H1 (cell line): ENCODE measurements around the gene C2orf92. TPM values are rescaled to one million over a fixed set of nuclear protein-coding genes. Genes with fewer than 3 reads are reported as not detected.

ENCODE experiments used
- CTCF ChIA-PET: fragments of 300-600 bp; sonication (Branson Sonifier 250); formaldehyde crosslinking; loops from one replicate; lab custom pipeline; 2021; ENCODE audit not compliant: partially characterized antibody; lab: Charles Lee
- POLR2A ChIA-PET: fragments of 300-600 bp; sonication (Branson Sonifier 250); formaldehyde crosslinking; loops from one replicate; lab custom pipeline; 2021; ENCODE audit warnings: inconsistent platforms; ENCODE audit not compliant: partially characterized antibody; lab: Charles Lee
- DNase-seq, 2 experiments: peaks; one replicate each; pipeline versions ENCODE4 v3.0.0 to v3.0.0-alpha.2; 2010 to 2022; ENCODE audit warnings: low spot score in 2 of 2, low read depth in 1 of 2, mixed read lengths in 1 of 2
- FAIRE-seq: peaks from 2 replicates; lab custom pipeline; 2011; peaks lifted over from hg19 to GRCh38; lab: Jason Lieb, UNC
- H2AFZ ChIP-seq: 2 replicates; pipeline ENCODE4 v1.8.1; 2012; ENCODE audit warnings: low read length, inconsistent platforms
- H2AK5ac ChIP-seq: 2 replicates; pipeline ENCODE4 v1.6.1; 2013; ENCODE audit warnings: low read depth, low read length
- H2BK120ac ChIP-seq: replicated peaks from 2 replicates; pipeline ENCODE3; 2013; ENCODE audit warnings: low read depth, low read length, inconsistent platforms
- H2BK12ac ChIP-seq: 2 replicates; pipeline ENCODE4 v1.6.1; 2013; ENCODE audit warnings: low read depth, low read length
- H2BK15ac ChIP-seq: 2 replicates; pipeline ENCODE4 v1.6.1; 2013; ENCODE audit warnings: low read length
- H2BK20ac ChIP-seq: 2 replicates; pipeline ENCODE4 v1.6.1; 2013; ENCODE audit warnings: low read length
- H2BK5ac ChIP-seq: 2 replicates; pipeline ENCODE4 v1.6.1; 2013; ENCODE audit warnings: low read depth, low read length
- H3K14ac ChIP-seq: 2 replicates; pipeline ENCODE4 v1.6.1; 2013; ENCODE audit warnings: inconsistent platforms; ENCODE audit not compliant: insufficient read length
- H3K18ac ChIP-seq: 2 replicates; pipeline ENCODE4 v1.6.1; 2013; ENCODE audit warnings: low read length; ENCODE audit errors: extremely low read depth
- H3K23ac ChIP-seq: 2 replicates; pipeline ENCODE4 v1.6.1; 2013; ENCODE audit warnings: inconsistent platforms; ENCODE audit not compliant: insufficient read length
- H3K23me2 ChIP-seq: 2 replicates; pipeline ENCODE4 v1.6.1; 2013; ENCODE audit warnings: low read depth, low read length
- H3K27ac ChIP-seq: 2 replicates; pipeline ENCODE4 v1.6.1; 2011; ENCODE audit warnings: low read depth, low read length, inconsistent platforms
- H3K27me3 ChIP-seq, 4 experiments: replicated peaks in 1 of 4; 1 replicate in 1 of 4; 2 replicates in 3 of 4; pipeline versions ENCODE4 v1.6.1 to v1.8.1; 2011 to 2013; ENCODE audit warnings: low read length in 3 of 4, mild to moderate bottlenecking in 3 of 4, inconsistent platforms in 2 of 4, mixed read lengths in 2 of 4, moderate library complexity in 1 of 4; ENCODE audit not compliant: control insufficient read depth in 3 of 4, insufficient read depth in 3 of 4; ENCODE audit errors: extremely low read depth in 1 of 4
- H3K36me3 ChIP-seq, 4 experiments: 2 replicates each; pipeline versions ENCODE4 v1.6.1 to v1.8.1; 2011 to 2013; ENCODE audit warnings: mild to moderate bottlenecking in 4 of 4, low read length in 3 of 4, moderate library complexity in 2 of 4, control low read depth in 1 of 4, inconsistent platforms in 1 of 4; ENCODE audit not compliant: insufficient read depth in 4 of 4, control insufficient read depth in 2 of 4
- H3K4ac ChIP-seq: replicated peaks from 2 replicates; pipeline ENCODE3; 2013; ENCODE audit warnings: low read length, low read depth, mixed read lengths, inconsistent platforms; ENCODE audit not compliant: insufficient read length
- H3K4me1 ChIP-seq, 4 experiments: replicated peaks in 1 of 4; 1 replicate in 1 of 4; 2 replicates in 3 of 4; pipeline versions ENCODE4 v1.6.1 to v1.8.1; 2011 to 2013; ENCODE audit warnings: low read length in 3 of 4, inconsistent platforms in 2 of 4, mixed read lengths in 1 of 4; ENCODE audit not compliant: insufficient read depth in 4 of 4, control insufficient read depth in 3 of 4
- H3K4me2 ChIP-seq, 2 experiments: 2 replicates each; pipeline versions ENCODE4 v1.6.1 to v1.8.1; 2011 to 2013; ENCODE audit warnings: low read depth in 2 of 2, low read length in 2 of 2, control low read depth in 1 of 2, inconsistent platforms in 1 of 2, mild to moderate bottlenecking in 1 of 2; ENCODE audit not compliant: insufficient read depth in 1 of 2
- H3K4me3 ChIP-seq, 4 experiments: fragments of 200-600, 300-600 bp in 1 of 4; sonication (generic), shearing (Covaris generic), sonication (Bioruptor Twin) in 1 of 4; 2 replicates each; pipeline versions ENCODE4 v1.5.1 to v1.8.1; 2011 to 2016; ENCODE audit warnings: low read length in 4 of 4, low read depth in 3 of 4, control low read depth in 2 of 4, inconsistent platforms in 2 of 4, mild to moderate bottlenecking in 2 of 4, mixed read lengths in 1 of 4, moderate library complexity in 1 of 4; ENCODE audit not compliant: insufficient read depth in 2 of 4; ENCODE audit errors: extremely low read depth in 1 of 4
- H3K56ac ChIP-seq: replicated peaks from 2 replicates; pipeline ENCODE3; 2013; ENCODE audit warnings: low read depth, mild to moderate bottlenecking, mixed read lengths, low read length, inconsistent platforms; ENCODE audit not compliant: insufficient read length
- H3K79me1 ChIP-seq: 2 replicates; pipeline ENCODE4 v1.6.1; 2013; ENCODE audit warnings: low read depth, low read length, control low read depth
- H3K79me2 ChIP-seq, 2 experiments: 2 replicates each; pipeline versions ENCODE4 v1.6.1 to v1.8.1; 2012 to 2013; ENCODE audit warnings: low read length in 2 of 2, mild to moderate bottlenecking in 2 of 2, inconsistent platforms in 1 of 2; ENCODE audit not compliant: insufficient read depth in 2 of 2, control insufficient read depth in 1 of 2
- H3K9ac ChIP-seq, 4 experiments: replicated peaks in 1 of 4; 1 replicate in 1 of 4; 2 replicates in 3 of 4; pipeline versions ENCODE4 v1.6.1 to v1.8.1; 2011 to 2013; ENCODE audit warnings: low read depth in 3 of 4, low read length in 3 of 4, control low read depth in 2 of 4, mild to moderate bottlenecking in 2 of 4, moderate library complexity in 2 of 4, inconsistent platforms in 1 of 4; ENCODE audit errors: extremely low read depth in 1 of 4
- H3K9me3 ChIP-seq, 2 experiments: 2 replicates each; pipeline versions ENCODE4 v1.6.1 to v1.8.1; 2012 to 2013; ENCODE audit warnings: mild to moderate bottlenecking in 2 of 2, moderate library complexity in 2 of 2, control low read depth in 1 of 2, inconsistent platforms in 1 of 2, low read depth in 1 of 2, low read length in 1 of 2, mixed read lengths in 1 of 2; ENCODE audit not compliant: insufficient read depth in 2 of 2
- H4K20me1 ChIP-seq, 2 experiments: replicated peaks in 1 of 2; 2 replicates each; pipeline versions ENCODE3 to v1.8.1; 2011 to 2013; ENCODE audit warnings: inconsistent platforms in 2 of 2, low read length in 2 of 2, mild to moderate bottlenecking in 1 of 2; ENCODE audit not compliant: insufficient read depth in 2 of 2, control insufficient read depth in 1 of 2
- H4K5ac ChIP-seq: 2 replicates; pipeline ENCODE4 v1.6.1; 2013; ENCODE audit warnings: low read length, low read depth, mixed read lengths, inconsistent platforms; ENCODE audit not compliant: insufficient read length
- H4K8ac ChIP-seq: 2 replicates; pipeline ENCODE4 v1.8.0; 2013; ENCODE audit warnings: mild to moderate bottlenecking, moderate library complexity, low read length, inconsistent platforms; ENCODE audit not compliant: insufficient read depth; ENCODE audit errors: extremely low read depth
- H4K91ac ChIP-seq: replicated peaks from 2 replicates; pipeline ENCODE3; 2013; ENCODE audit warnings: low read length, mixed read lengths, inconsistent platforms; ENCODE audit not compliant: insufficient read length
- BCL11A ChIP-seq, 2 experiments: IDR thresholded peaks; one replicate each; pipeline ENCODE4 v1.6.1; 2011; ENCODE audit warnings: low read depth in 2 of 2, low read length in 2 of 2, mild to moderate bottlenecking in 2 of 2
- BRCA1 ChIP-seq: IDR thresholded peaks from 2 replicates; pipeline ENCODE4 v1.6.1; 2012; ENCODE audit warnings: low read depth, low read length, improper control_type of control experiment
- CBX5 ChIP-seq: fragments of 300-800, 300-1000 bp; sonication (generic); IDR thresholded peaks from 2 replicates; pipeline ENCODE4 v1.7.1; 2016; ENCODE audit warnings: antibody characterized with exemption, low read length, low read depth
- EGR1 ChIP-seq: IDR thresholded peaks from 2 replicates; pipeline ENCODE4 v1.6.1; 2011; ENCODE audit warnings: low read depth, low read length, borderline replicate concordance
- FOSL1 ChIP-seq: IDR thresholded peaks from 2 replicates; pipeline ENCODE4 v1.6.1; 2011; ENCODE audit warnings: mild to moderate bottlenecking, low read depth, low read length, moderate library complexity; ENCODE audit not compliant: insufficient read depth
- GTF2F1 ChIP-seq: IDR thresholded peaks from 2 replicates; pipeline ENCODE4 v1.6.1; 2012; ENCODE audit warnings: low read depth, low read length, improper control_type of control experiment, borderline replicate concordance
- KDM4A ChIP-seq: IDR thresholded peaks from one replicate; pipeline ENCODE4 v1.7.1; 2012; ENCODE audit warnings: low read depth, mild to moderate bottlenecking, moderate library complexity, low read length, inconsistent platforms; ENCODE audit not compliant: severe bottlenecking
- NANOG ChIP-seq: IDR thresholded peaks from 2 replicates; pipeline ENCODE4 v1.6.1; 2011; ENCODE audit warnings: low read length, low read depth, mild to moderate bottlenecking, inconsistent platforms; ENCODE audit not compliant: insufficient read depth, poor library complexity, severe bottlenecking
- SIRT6 ChIP-seq: IDR thresholded peaks from one replicate; pipeline ENCODE4 v1.7.1; 2012; ENCODE audit warnings: low read length, inconsistent platforms
- SUZ12 ChIP-seq: fragments of 200-600 bp; sonication (generic); IDR thresholded peaks from 2 replicates; pipeline ENCODE4 v1.6.1; 2012; ENCODE audit warnings: mild to moderate bottlenecking, inconsistent platforms, low read length, moderate library complexity, mixed read lengths
- TAF1 ChIP-seq: IDR thresholded peaks from 2 replicates; pipeline ENCODE4 v1.6.1; 2011; ENCODE audit warnings: mild to moderate bottlenecking, low read depth, low read length
- TCF12 ChIP-seq: IDR thresholded peaks from 2 replicates; pipeline ENCODE4 v1.6.1; 2011; ENCODE audit warnings: low read depth, mild to moderate bottlenecking, low read length
- ZNF274 ChIP-seq: IDR thresholded peaks from 2 replicates; pipeline ENCODE4 v1.7.0; 2012; ENCODE audit warnings: low read length, borderline replicate concordance; ENCODE audit errors: extremely low read depth
- WGBS, 2 experiments: shearing (Covaris generic) in 1 of 2; methylation state at CpG; one replicate each; pipeline versions ENCODE4 v1.1.6 to v1.1.7; 2013 to 2015; ENCODE audit warnings: low lambda C conversion rate in 2 of 2, mixed read lengths in 2 of 2, inconsistent platforms in 1 of 2, low coverage in 1 of 2, missing lambda C conversion rate in 1 of 2; ENCODE audit not compliant: insufficient replicate concordance in 2 of 2, insufficient coverage in 1 of 2, insufficient read length in 1 of 2; ENCODE audit errors: extremely low coverage in 1 of 2, missing lambda C conversion rate in 1 of 2; 5-methylcytosine and 5-hydroxymethylcytosine counted together
- polyA plus RNA-seq, 7 experiments: library from polyadenylated mRNA; depleted of rRNA in 3 of 7; stranded (reverse) in 5 of 7; unstranded in 2 of 7; fragments of >200 nt in 5 of 7; fragments of 200-250 nt in 2 of 7; gene quantifications; 1 replicate in 5 of 7; 2 replicates in 1 of 7; 4 replicates in 1 of 7; pipeline versions ENCODE4 v1.2.1 to v1.2.3, GENCODE V29; 2011 to 2013; ENCODE audit warnings: missing spikeins in 2 of 7, mixed read lengths in 2 of 7
- total RNA-seq: library from RNA; stranded (reverse); fragmentation: NEBNext Ultra II Directional; extraction: Animal tissue kit (Norgen Biotek cat#: 25700); gene quantifications from 2 replicates; pipeline ENCODE4 v1.2.1, GENCODE V29; 2021

C2orf92 gene
- total and polyA plus RNA-seq, 2 of the 8 experiments (the other 6 are each of a cell fraction or from before 2014, with no cell fraction given): 2.3 to 3.7 TPM

DNA sequence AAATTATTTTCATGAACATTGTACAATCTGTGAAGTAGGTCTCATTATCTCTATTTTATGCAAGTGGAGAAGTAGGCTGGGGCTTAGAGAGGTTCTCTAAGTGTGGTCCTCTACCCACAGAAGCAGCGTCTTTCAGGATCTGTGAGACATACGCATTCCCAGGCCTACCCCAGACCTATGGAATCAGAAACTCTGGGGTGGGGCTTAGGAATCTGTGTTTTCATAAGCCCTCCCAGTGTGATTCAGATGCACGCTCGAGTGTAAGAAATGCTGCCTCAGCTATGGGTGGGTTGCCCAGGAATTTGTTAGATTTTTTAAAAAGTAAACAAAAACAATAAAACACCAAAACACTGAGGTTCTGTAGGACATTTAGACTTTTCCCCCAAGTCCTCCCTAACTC, 29.0 kb downstream of the C2orf92 start:
- Histone ChIP-seq H2BK12ac (no peak overlapping the region), H3K9me3 (no peaks in the 10 kb centered on the region), H3K9ac (no peak overlapping the region), H2BK5ac (no peak overlapping the region), H3K4me1 (peaks cover 0 to 2% (median 0%) of the 10 kb centered on the region in 4 experiments; a peak in 2 of 7 replicates), H3K79me2 (no peaks in the 10 kb centered on the region), H2AFZ (no peak overlapping the region), H3K14ac (no peak overlapping the region), H3K23me2 (no peaks in the 10 kb centered on the region), H2BK20ac (no peak overlapping the region), H2BK120ac (no peak overlapping the region), H4K8ac (no peak overlapping the region), H4K20me1 (no peaks in the 10 kb centered on the region), H3K79me1 (no peaks in the 10 kb centered on the region), H3K36me3 (no peaks in the 10 kb centered on the region), H3K56ac (no peak overlapping the region), H4K91ac (no peak overlapping the region), H3K4me3 (no peak overlapping the region), H3K4ac (no peak overlapping the region), H3K4me2 (no peak overlapping the region), H4K5ac (no peak overlapping the region), H2AK5ac (no peak overlapping the region), H3K27ac (no peak overlapping the region), H3K23ac (no peak overlapping the region), H2BK15ac (no peak overlapping the region), H3K27me3 (no peaks in the 10 kb centered on the region; a peak in 1 of 7 replicates), H3K18ac (no peak overlapping the region)
- DNase-seq (no peak), FAIRE-seq (no peak)
- WGBS, 2 experiments: 88% methylated on average over 4 of the region's 4 CpGs; no CpG with 5 or more reads in 1 of the 2 experiments
- CTCF ChIA-PET: interaction anchor here (0.5 to 9.0 kb wide), 26 partner anchors 8 to 744 kb away, joined by 3 to 202 read pairs (median 7); partner anchors contain the start of genes ACTR1B, ANKRD36B, C2orf92 and COX5B
- TF ChIP-seq ZNF274 (no peak), CBX5 (no peak), NANOG (no peak), SIRT6 (no peak), BRCA1 (no peak), FOSL1 (no peak), TAF1 (no peak), KDM4A (no peak), BCL11A (IDR thresholded peaks at IDR 0.05; ENCODE audit: low read depth in 2 of 2, low read length in 2 of 2) (no peak), TCF12 (no peak), SUZ12 (no peak), EGR1 (no peak), GTF2F1 (no peak)
- POLR2A ChIA-PET: interaction anchor here (0.8 to 4.9 kb wide), 3 partner anchors 34 to 108 kb away, joined by 3 to 16 read pairs (median 4); partner anchors contain the start of gene ACTR1B
